H1 (cell line): ENCODE data around the gene CELF1. TPM values are rescaled to one million over a fixed set of nuclear protein-coding genes. Genes with fewer than 3 reads are reported as not detected.

Source experiments
- CTCF ChIA-PET: fragments of 300-600 bp; sonication (Branson Sonifier 250); formaldehyde crosslinking; loops from one replicate; lab custom pipeline; 2021; ENCODE audit not compliant: partially characterized antibody; lab: Charles Lee
- POLR2A ChIA-PET: fragments of 300-600 bp; sonication (Branson Sonifier 250); formaldehyde crosslinking; loops from one replicate; lab custom pipeline; 2021; ENCODE audit warnings: inconsistent platforms; ENCODE audit not compliant: partially characterized antibody; lab: Charles Lee
- DNase-seq, 2 experiments: peaks; one replicate each; pipeline versions ENCODE4 v3.0.0 to v3.0.0-alpha.2; 2010 to 2022; ENCODE audit warnings: low spot score in 2 of 2, low read depth in 1 of 2, mixed read lengths in 1 of 2
- FAIRE-seq: peaks from 2 replicates; lab custom pipeline; 2011; peaks lifted over from hg19 to GRCh38; lab: Jason Lieb, UNC
- H2AFZ ChIP-seq: 2 replicates; pipeline ENCODE4 v1.8.1; 2012; ENCODE audit warnings: low read length, inconsistent platforms
- H2AK5ac ChIP-seq: 2 replicates; pipeline ENCODE4 v1.6.1; 2013; ENCODE audit warnings: low read depth, low read length
- H2BK120ac ChIP-seq: replicated peaks from 2 replicates; pipeline ENCODE3; 2013; ENCODE audit warnings: low read depth, low read length, inconsistent platforms
- H2BK12ac ChIP-seq: 2 replicates; pipeline ENCODE4 v1.6.1; 2013; ENCODE audit warnings: low read depth, low read length
- H2BK15ac ChIP-seq: 2 replicates; pipeline ENCODE4 v1.6.1; 2013; ENCODE audit warnings: low read length
- H2BK20ac ChIP-seq: 2 replicates; pipeline ENCODE4 v1.6.1; 2013; ENCODE audit warnings: low read length
- H2BK5ac ChIP-seq: 2 replicates; pipeline ENCODE4 v1.6.1; 2013; ENCODE audit warnings: low read depth, low read length
- H3K14ac ChIP-seq: 2 replicates; pipeline ENCODE4 v1.6.1; 2013; ENCODE audit warnings: inconsistent platforms; ENCODE audit not compliant: insufficient read length
- H3K18ac ChIP-seq: 2 replicates; pipeline ENCODE4 v1.6.1; 2013; ENCODE audit warnings: low read length; ENCODE audit errors: extremely low read depth
- H3K23ac ChIP-seq: 2 replicates; pipeline ENCODE4 v1.6.1; 2013; ENCODE audit warnings: inconsistent platforms; ENCODE audit not compliant: insufficient read length
- H3K23me2 ChIP-seq: 2 replicates; pipeline ENCODE4 v1.6.1; 2013; ENCODE audit warnings: low read depth, low read length
- H3K27ac ChIP-seq: 2 replicates; pipeline ENCODE4 v1.6.1; 2011; ENCODE audit warnings: low read depth, low read length, inconsistent platforms
- H3K27me3 ChIP-seq, 4 experiments: replicated peaks in 1 of 4; 1 replicate in 1 of 4; 2 replicates in 3 of 4; pipeline versions ENCODE4 v1.6.1 to v1.8.1; 2011 to 2013; ENCODE audit warnings: low read length in 3 of 4, mild to moderate bottlenecking in 3 of 4, inconsistent platforms in 2 of 4, mixed read lengths in 2 of 4, moderate library complexity in 1 of 4; ENCODE audit not compliant: control insufficient read depth in 3 of 4, insufficient read depth in 3 of 4; ENCODE audit errors: extremely low read depth in 1 of 4
- H3K36me3 ChIP-seq, 4 experiments: 2 replicates each; pipeline versions ENCODE4 v1.6.1 to v1.8.1; 2011 to 2013; ENCODE audit warnings: mild to moderate bottlenecking in 4 of 4, low read length in 3 of 4, moderate library complexity in 2 of 4, control low read depth in 1 of 4, inconsistent platforms in 1 of 4; ENCODE audit not compliant: insufficient read depth in 4 of 4, control insufficient read depth in 2 of 4
- H3K4ac ChIP-seq: replicated peaks from 2 replicates; pipeline ENCODE3; 2013; ENCODE audit warnings: low read length, low read depth, mixed read lengths, inconsistent platforms; ENCODE audit not compliant: insufficient read length
- H3K4me1 ChIP-seq, 4 experiments: replicated peaks in 1 of 4; 1 replicate in 1 of 4; 2 replicates in 3 of 4; pipeline versions ENCODE4 v1.6.1 to v1.8.1; 2011 to 2013; ENCODE audit warnings: low read length in 3 of 4, inconsistent platforms in 2 of 4, mixed read lengths in 1 of 4; ENCODE audit not compliant: insufficient read depth in 4 of 4, control insufficient read depth in 3 of 4
- H3K4me2 ChIP-seq, 2 experiments: 2 replicates each; pipeline versions ENCODE4 v1.6.1 to v1.8.1; 2011 to 2013; ENCODE audit warnings: low read depth in 2 of 2, low read length in 2 of 2, control low read depth in 1 of 2, inconsistent platforms in 1 of 2, mild to moderate bottlenecking in 1 of 2; ENCODE audit not compliant: insufficient read depth in 1 of 2
- H3K4me3 ChIP-seq, 4 experiments: fragments of 200-600, 300-600 bp in 1 of 4; sonication (generic), shearing (Covaris generic), sonication (Bioruptor Twin) in 1 of 4; 2 replicates each; pipeline versions ENCODE4 v1.5.1 to v1.8.1; 2011 to 2016; ENCODE audit warnings: low read length in 4 of 4, low read depth in 3 of 4, control low read depth in 2 of 4, inconsistent platforms in 2 of 4, mild to moderate bottlenecking in 2 of 4, mixed read lengths in 1 of 4, moderate library complexity in 1 of 4; ENCODE audit not compliant: insufficient read depth in 2 of 4; ENCODE audit errors: extremely low read depth in 1 of 4
- H3K56ac ChIP-seq: replicated peaks from 2 replicates; pipeline ENCODE3; 2013; ENCODE audit warnings: low read depth, mild to moderate bottlenecking, mixed read lengths, low read length, inconsistent platforms; ENCODE audit not compliant: insufficient read length
- H3K79me1 ChIP-seq: 2 replicates; pipeline ENCODE4 v1.6.1; 2013; ENCODE audit warnings: low read depth, low read length, control low read depth
- H3K79me2 ChIP-seq, 2 experiments: 2 replicates each; pipeline versions ENCODE4 v1.6.1 to v1.8.1; 2012 to 2013; ENCODE audit warnings: low read length in 2 of 2, mild to moderate bottlenecking in 2 of 2, inconsistent platforms in 1 of 2; ENCODE audit not compliant: insufficient read depth in 2 of 2, control insufficient read depth in 1 of 2
- H3K9ac ChIP-seq, 4 experiments: replicated peaks in 1 of 4; 1 replicate in 1 of 4; 2 replicates in 3 of 4; pipeline versions ENCODE4 v1.6.1 to v1.8.1; 2011 to 2013; ENCODE audit warnings: low read depth in 3 of 4, low read length in 3 of 4, control low read depth in 2 of 4, mild to moderate bottlenecking in 2 of 4, moderate library complexity in 2 of 4, inconsistent platforms in 1 of 4; ENCODE audit errors: extremely low read depth in 1 of 4
- H3K9me3 ChIP-seq, 2 experiments: 2 replicates each; pipeline versions ENCODE4 v1.6.1 to v1.8.1; 2012 to 2013; ENCODE audit warnings: mild to moderate bottlenecking in 2 of 2, moderate library complexity in 2 of 2, control low read depth in 1 of 2, inconsistent platforms in 1 of 2, low read depth in 1 of 2, low read length in 1 of 2, mixed read lengths in 1 of 2; ENCODE audit not compliant: insufficient read depth in 2 of 2
- H4K20me1 ChIP-seq, 2 experiments: replicated peaks in 1 of 2; 2 replicates each; pipeline versions ENCODE3 to v1.8.1; 2011 to 2013; ENCODE audit warnings: inconsistent platforms in 2 of 2, low read length in 2 of 2, mild to moderate bottlenecking in 1 of 2; ENCODE audit not compliant: insufficient read depth in 2 of 2, control insufficient read depth in 1 of 2
- H4K5ac ChIP-seq: 2 replicates; pipeline ENCODE4 v1.6.1; 2013; ENCODE audit warnings: low read length, low read depth, mixed read lengths, inconsistent platforms; ENCODE audit not compliant: insufficient read length
- H4K8ac ChIP-seq: 2 replicates; pipeline ENCODE4 v1.8.0; 2013; ENCODE audit warnings: mild to moderate bottlenecking, moderate library complexity, low read length, inconsistent platforms; ENCODE audit not compliant: insufficient read depth; ENCODE audit errors: extremely low read depth
- H4K91ac ChIP-seq: replicated peaks from 2 replicates; pipeline ENCODE3; 2013; ENCODE audit warnings: low read length, mixed read lengths, inconsistent platforms; ENCODE audit not compliant: insufficient read length
- POLR2AphosphoS5 ChIP-seq: IDR thresholded peaks from 2 replicates; pipeline ENCODE4 v1.6.1; 2011; ENCODE audit warnings: low read depth, low read length
- WGBS, 2 experiments: shearing (Covaris generic) in 1 of 2; methylation state at CpG; one replicate each; pipeline versions ENCODE4 v1.1.6 to v1.1.7; 2013 to 2015; ENCODE audit warnings: low lambda C conversion rate in 2 of 2, mixed read lengths in 2 of 2, inconsistent platforms in 1 of 2, low coverage in 1 of 2, missing lambda C conversion rate in 1 of 2; ENCODE audit not compliant: insufficient replicate concordance in 2 of 2, insufficient coverage in 1 of 2, insufficient read length in 1 of 2; ENCODE audit errors: extremely low coverage in 1 of 2, missing lambda C conversion rate in 1 of 2; 5-methylcytosine and 5-hydroxymethylcytosine counted together
- polyA plus RNA-seq, 7 experiments: library from polyadenylated mRNA; depleted of rRNA in 3 of 7; stranded (reverse) in 5 of 7; unstranded in 2 of 7; fragments of >200 nt in 5 of 7; fragments of 200-250 nt in 2 of 7; gene quantifications; 1 replicate in 5 of 7; 2 replicates in 1 of 7; 4 replicates in 1 of 7; pipeline versions ENCODE4 v1.2.1 to v1.2.3, GENCODE V29; 2011 to 2013; ENCODE audit warnings: missing spikeins in 2 of 7, mixed read lengths in 2 of 7
- total RNA-seq: library from RNA; stranded (reverse); fragmentation: NEBNext Ultra II Directional; extraction: Animal tissue kit (Norgen Biotek cat#: 25700); gene quantifications from 2 replicates; pipeline ENCODE4 v1.2.1, GENCODE V29; 2021
- TF ChIP-seq, protein P1 (sequence below): IDR thresholded peaks from 2 replicates; pipeline ENCODE4 v1.6.1; 2011; ENCODE audit warnings: low read depth, mild to moderate bottlenecking, low read length; ENCODE audit not compliant: insufficient read depth

The CELF1 gene
- total and polyA plus RNA-seq, 2 of the 8 experiments (the other 6 are each of a cell fraction or from before 2014, with no cell fraction given) = 131 to 197 TPM

DNA sequence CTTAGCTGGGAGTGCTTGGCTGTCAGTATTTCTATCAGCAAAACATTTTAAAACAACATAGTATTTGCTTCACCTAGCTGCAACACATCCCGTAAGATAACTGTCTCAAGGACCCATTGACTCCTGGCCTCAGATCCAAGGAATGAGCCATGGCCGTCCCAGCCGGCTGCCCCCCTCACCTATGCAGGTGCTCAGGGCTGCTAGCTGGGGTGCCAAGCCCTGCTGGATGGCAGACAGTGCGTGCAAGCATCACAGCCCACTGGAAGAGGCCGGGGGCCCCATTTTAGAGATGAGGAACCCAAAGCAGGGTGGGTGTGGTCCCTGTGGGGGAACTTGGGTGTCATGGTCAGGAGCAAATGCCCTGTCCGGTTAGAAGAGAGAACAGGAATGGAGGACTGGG lies 135.2 kb downstream of the CELF1 start:
- Histone ChIP-seq H2BK15ac (no peak overlapping the region), H2AFZ (no peak overlapping the region), H4K5ac (no peak overlapping the region), H3K4me1 (peaks cover 0 to 2% (median 0%) of the 10 kb centered on the region in 4 experiments; a peak in 2 of 7 replicates), H4K8ac (no peak overlapping the region; the same call in 1 of the 2 replicates), H3K9me3 (no peaks in the 10 kb centered on the region), H3K18ac (no peak overlapping the region), H3K36me3 (peaks cover 17 to 43% (median 33%) of the 10 kb centered on the region in 4 experiments), H2AK5ac (no peak overlapping the region), H4K91ac (no peak overlapping the region), H2BK12ac (no peak overlapping the region), H4K20me1 (peaks cover 4 to 15% of the 10 kb centered on the region in 2 experiments), H2BK5ac (no peak overlapping the region), H3K79me1 (no peaks in the 10 kb centered on the region), H3K27ac (no peak overlapping the region), H2BK120ac (no peak overlapping the region), H3K56ac (no peak overlapping the region), H3K14ac (no peak overlapping the region), H3K23me2 (no peaks in the 10 kb centered on the region), H3K4me2 (no peak overlapping the region), H3K27me3 (no peaks in the 10 kb centered on the region), H3K4ac (no peak overlapping the region), H3K23ac (no peak overlapping the region), H3K79me2 (no peaks in the 10 kb centered on the region), H3K9ac (no peak overlapping the region), H2BK20ac (no peak overlapping the region), H3K4me3 (no peak overlapping the region)
- peak; percentile 29; the same call in 1 of the 2 replicates for TF ChIP-seq POLR2AphosphoS5
- TF ChIP-seq, protein P1, sequence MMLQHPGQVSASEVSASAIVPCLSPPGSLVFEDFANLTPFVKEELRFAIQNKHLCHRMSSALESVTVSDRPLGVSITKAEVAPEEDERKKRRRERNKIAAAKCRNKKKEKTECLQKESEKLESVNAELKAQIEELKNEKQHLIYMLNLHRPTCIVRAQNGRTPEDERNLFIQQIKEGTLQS = no peak
- WGBS, 2 experiments = 92% methylated on average over 6 of the region's 6 CpGs; no CpG with 5 or more reads in 1 of the 2 experiments
- ChIA-PET POLR2A (interaction anchor here (0.6 to 12.8 kb wide), 12 partner anchors 6 to 215 kb away, joined by 3 to 140 read pairs (median 4); partner anchors contain the start of genes DDB2, PSMC3 and PTPMT1), CTCF (interaction anchor here (0.6 to 1.2 kb wide), 2 partner anchors 44 to 92 kb away, joined by 3 read pairs; no protein-coding TSS in a partner anchor)
- DNase-seq = no peak
- no peak for FAIRE-seq
